GM12872 (cell line): Measurements from ENCODE around the gene NOC4L.

ENCODE experiments used
- CTCF ChIP-seq: IDR thresholded peaks from 3 replicates; pipeline ENCODE4 v1.5.1; 2011; ENCODE audit warnings: low read depth, mild to moderate bottlenecking, low read length, moderate library complexity; ENCODE audit not compliant: insufficient read depth

The NOC4L gene

GRCh38 chr12:132144115-132144809 lies at the start of gene NOC4L, which contains the start of gene DDX51:
TSS of gene NOC4L (plus strand) at chr12:132144457. CDS start at chr12:132144489, 32 bp downstream.
TSS of gene DDX51 (minus strand) at chr12:132144319. CDS start at chr12:132144296, 23 bp downstream.
- TF ChIP-seq CTCF, result no peak

GRCh38 chr12:132095520-132096409 lies 48.5 kb upstream of the NOC4L start:
- TF ChIP-seq CTCF, result no peak

- TF ChIP-seq CTCF, result no peak
Measured at GRCh38 chr12:132099739-132100138, 44.5 kb upstream of the NOC4L start.

DNA sequence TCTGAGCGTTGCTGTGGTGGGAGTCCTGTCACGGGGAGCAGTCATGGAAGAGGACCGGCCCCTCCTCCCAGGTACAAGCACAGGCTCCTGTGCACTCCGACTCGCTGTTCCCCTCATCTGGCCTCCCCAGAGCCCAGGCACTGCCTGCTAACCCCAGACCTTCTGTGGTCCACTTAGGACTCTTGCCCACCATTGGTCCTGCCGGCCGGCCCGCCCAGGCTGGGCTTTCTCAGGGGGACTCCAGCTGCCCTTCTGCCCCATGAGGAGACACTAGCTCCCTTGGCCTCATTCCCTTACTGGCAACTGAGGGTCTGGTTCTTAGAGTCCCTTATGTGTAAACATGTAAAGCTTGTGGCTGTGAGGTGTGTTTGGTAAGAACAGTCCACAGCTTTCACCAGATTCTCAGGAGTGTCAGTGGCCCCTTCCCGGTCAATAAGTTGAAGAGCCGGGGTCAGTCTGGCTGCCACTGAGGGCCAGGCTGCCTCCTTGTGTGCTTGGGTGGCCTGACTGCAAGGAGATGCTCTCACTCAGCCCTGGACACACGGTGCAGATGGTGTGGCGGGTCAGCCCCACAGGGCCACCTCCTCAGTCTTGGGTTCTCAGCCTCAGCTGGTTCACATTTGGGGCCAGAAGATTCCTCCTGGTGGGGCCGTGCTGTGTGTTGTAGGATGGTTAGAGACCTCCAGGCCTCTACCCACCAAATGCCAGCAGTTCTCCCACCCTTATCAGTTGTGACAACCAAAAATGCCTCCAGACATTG lies 43.8 kb upstream of the NOC4L start:
- TF ChIP-seq CTCF, result no peak

GRCh38 chr12:132102297-132102696 lies 42.0 kb upstream of the NOC4L start:
- TF ChIP-seq CTCF, result no peak

- no peak for TF ChIP-seq CTCF
Measured at GRCh38 chr12:132103542-132104308, 40.5 kb upstream of the NOC4L start.
